GM12891 (cell line): ENCODE measurements around the gene ARID1A.

Source experiments
- POLR2A ChIP-seq: IDR thresholded peaks from 2 replicates; pipeline ENCODE4 v1.6.1; 2011; ENCODE audit warnings: low read depth, low read length, control low read depth
- POLR2AphosphoS5 ChIP-seq: IDR thresholded peaks from 2 replicates; pipeline ENCODE4 v1.6.1; 2011; ENCODE audit warnings: low read depth, low read length, control low read depth
- POU2F2 ChIP-seq: IDR thresholded peaks from 2 replicates; pipeline ENCODE4 v1.6.1; 2011; ENCODE audit warnings: low read depth, mild to moderate bottlenecking, control low read depth, low read length, moderate library complexity

GRCh38 chr1:26790551-26790953, 94.7 kb downstream of the ARID1A start:
- TF ChIP-seq POLR2A, result no peak
- TF ChIP-seq POLR2AphosphoS5, result no peak
- no peak for TF ChIP-seq POU2F2
